ENCODE results near the gene SPOCK1.

- no peak for TF ChIP-seq CTCF (IDR thresholded peaks at IDR 0.05)
- no peak for TF ChIP-seq POLR2A (IDR thresholded peaks at IDR 0.05)
- no peak for TF ChIP-seq EP300 (IDR thresholded peaks at IDR 0.05; ENCODE audit: low read depth)
These were observed 156.4 kb downstream of the SPOCK1 start for GRCh38 chr5:137342764-137343163.

Data from transverse colon (tissue), 3 donors.